Activated T-cell treated with anti-CD3 and anti-CD28 coated beads for 48 hours (primary cell): ENCODE results near the gene RAI2.
"Not testable (repeated sequence)": the region's sequence is repeated elsewhere in the genome, so short reads cannot be mapped to it uniquely, and the experiment has no call there.

Experiments
- DNase-seq: peaks from one replicate; pipeline ENCODE4 v3.0.0-alpha.2; 2020; ENCODE audit warnings: low read depth

RAI2 gene

GRCh38 chrX:17828171-17828570 is 32.9 kb downstream of the RAI2 start:
- DNase-seq, result no peak

GRCh38 chrX:17826609-17827496 is 34.2 kb downstream of the RAI2 start:
- no peak for DNase-seq

- no peak for DNase-seq
Measured at GRCh38 chrX:17824980-17825379, 36.1 kb downstream of the RAI2 start.

- no peak for DNase-seq
Measured at GRCh38 chrX:17822351-17822750, 38.7 kb downstream of the RAI2 start.

DNA sequence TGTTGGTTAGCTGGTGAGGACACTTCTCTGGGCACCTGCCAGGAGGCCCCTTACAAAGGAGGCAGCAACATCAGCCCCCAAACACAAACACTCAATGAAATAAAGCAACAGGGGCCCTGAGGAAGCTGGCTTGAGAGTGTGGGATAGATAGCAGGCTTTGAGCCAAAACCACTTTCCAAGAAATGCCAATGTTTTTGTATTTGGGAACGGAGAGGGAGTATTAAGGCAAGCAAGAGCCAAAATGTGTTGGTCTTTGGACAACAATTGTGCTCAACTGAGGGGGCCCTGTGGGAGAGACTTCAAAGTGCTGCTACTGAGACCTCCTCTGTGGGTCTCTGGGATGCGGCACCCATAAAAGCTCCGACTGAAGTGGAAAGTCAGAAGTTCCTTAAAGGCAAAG is 41.0 kb downstream of the RAI2 start:
- no peak for DNase-seq

DNA sequence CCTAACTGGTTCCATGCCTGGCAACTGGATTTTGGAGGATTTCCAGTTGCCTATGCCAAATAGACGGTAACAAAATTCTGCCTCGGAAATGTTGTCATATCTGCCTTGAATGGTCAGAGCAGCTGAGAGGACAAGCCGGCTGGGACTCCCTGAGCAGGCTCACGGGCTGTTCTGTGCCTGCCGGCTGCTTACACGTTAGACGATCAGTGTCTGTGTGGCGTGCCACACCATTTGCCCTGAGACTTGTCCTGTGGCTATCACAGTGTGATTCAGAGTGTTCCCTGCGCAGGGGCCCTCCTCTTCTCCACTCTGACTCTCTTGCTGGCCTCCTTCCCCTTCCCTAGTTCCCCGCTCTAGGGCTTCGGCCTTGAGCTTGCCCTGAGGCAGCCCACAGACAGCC is 42.4 kb downstream of the RAI2 start:
- DNase-seq, result no peak

- no peak for DNase-seq
Measured at GRCh38 chrX:17817251-17817650, 43.8 kb downstream of the RAI2 start.

DNA sequence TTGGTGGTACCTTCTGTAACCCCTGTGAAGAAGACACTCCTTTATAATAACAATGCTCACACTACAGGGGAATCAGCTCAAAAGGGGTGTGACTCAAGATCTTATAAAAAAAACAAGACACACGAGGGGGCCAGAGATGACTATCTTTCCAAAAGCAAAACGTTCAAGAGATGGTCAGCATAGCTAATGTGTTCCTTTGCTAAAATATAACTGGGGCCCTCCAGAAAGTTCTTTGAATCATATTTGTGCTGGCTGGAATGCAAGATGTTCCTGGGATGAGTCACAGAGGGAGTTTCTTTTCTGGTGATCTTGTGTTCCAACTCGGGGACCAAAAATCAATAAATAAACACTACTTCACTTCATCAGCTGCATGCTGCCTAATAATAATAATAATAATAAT is 46.5 kb downstream of the RAI2 start:
- no peak for DNase-seq

GRCh38 chrX:17814059-17814458 is 47.0 kb downstream of the RAI2 start:
- no peak for DNase-seq

DNA sequence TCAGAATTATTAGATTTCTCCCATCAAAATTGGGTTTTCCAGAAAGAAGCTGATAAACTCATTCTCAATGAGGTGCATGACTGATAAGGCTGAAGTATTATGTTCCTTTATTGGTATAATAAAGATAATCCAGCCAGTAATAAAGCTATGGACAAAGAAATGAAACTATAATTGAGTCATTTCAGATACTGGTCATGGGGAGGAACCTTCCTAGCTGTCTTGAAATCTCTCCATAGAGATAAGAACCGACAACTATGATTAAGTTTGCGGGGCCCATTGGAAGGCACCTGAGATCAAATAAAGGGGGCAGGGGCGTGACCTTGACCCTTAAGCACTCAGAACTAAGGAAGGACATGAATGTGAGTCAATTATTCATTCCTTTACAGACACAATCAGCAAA is 47.8 kb downstream of the RAI2 start:
- DNase-seq, result no peak

- DNase-seq, result no peak
Measured at GRCh38 chrX:17812763-17813162, 48.3 kb downstream of the RAI2 start.

GRCh38 chrX:17809984-17810383 is 51.1 kb downstream of the RAI2 start:
- no peak for DNase-seq

DNA sequence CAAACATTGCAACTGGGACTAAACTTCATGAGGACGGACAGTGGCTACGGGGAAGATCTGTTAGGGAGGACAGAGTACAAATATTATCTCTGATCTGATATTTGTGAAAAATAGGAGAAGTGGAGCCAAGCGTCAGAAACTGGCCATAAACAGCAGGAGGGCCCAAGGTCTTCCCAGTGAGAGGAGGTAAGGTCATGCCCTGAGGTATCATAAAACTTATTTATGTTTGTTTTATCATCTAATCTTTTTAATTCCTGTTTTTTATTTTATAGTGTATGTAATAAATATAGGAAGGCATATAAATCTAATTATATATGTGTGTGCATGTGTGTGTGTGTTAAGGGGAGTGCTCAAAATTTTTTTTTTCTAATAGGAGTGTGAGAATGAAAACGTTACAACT is 51.8 kb downstream of the RAI2 start:
- no peak for DNase-seq

DNA sequence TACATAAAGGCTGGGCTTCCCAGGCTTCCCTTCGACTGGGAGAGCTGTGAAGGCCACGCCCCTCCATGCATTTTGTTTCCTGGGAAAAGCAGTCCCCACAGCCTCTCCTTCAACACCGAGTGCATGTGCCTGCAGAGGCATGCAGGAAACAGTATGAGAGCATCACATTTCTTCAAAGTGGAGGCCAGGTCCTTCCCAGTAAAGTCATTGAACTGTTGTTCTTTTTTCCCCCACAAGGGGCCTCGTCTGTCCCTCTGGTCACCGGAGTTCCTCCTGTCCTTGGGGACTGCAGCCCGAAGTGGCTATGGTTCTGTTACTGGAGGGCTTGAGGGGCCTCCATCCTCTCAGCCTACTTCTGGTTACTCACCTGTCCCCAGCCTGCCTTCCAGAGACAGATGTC is 56.0 kb downstream of the RAI2 start:
- DNase-seq, result no peak

- DNase-seq, result no peak
Measured at GRCh38 chrX:17803449-17803848, 57.6 kb downstream of the RAI2 start.

GRCh38 chrX:17802756-17803155 is 58.3 kb downstream of the RAI2 start:
- DNase-seq, result no peak

DNA sequence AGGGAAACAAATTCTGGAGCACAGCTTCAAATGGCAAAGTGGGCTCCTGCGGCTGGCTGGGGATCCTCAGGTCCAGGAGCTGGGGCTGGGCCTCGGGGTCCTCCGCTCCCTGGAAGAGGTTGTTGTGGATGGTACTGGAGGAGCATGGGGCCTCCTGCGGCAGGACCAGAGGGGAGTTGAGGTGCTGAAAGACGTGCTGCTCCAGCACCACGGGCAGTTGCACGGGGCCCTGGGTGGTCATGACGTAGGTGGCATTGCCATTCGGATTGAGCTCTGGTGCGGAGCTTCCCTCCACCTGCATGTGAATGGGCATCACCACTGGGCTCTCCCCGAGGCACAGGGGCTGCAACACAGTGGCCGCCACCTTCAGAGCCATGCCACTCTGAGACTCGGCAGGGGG is 59.7 kb downstream of the RAI2 start:
- no peak for DNase-seq

DNA sequence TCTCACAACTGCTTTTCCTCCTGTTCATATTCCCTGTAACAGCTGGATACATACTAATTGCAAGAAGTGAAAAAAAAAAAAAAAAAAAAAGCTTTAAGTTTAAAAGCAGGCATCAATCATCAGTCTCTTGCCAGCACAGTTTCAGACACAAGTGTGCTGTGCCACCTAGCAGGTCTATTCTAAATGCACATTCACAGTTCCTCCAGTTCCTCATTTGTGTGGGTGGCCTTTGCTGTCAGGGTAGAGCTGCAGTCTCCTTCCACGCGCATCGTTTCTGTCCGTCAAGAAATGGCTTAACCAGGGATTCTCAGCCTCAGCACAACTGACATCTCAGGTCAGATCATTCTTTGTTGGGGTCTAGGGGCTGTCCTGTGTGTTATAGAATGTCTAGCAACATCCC is 62.2 kb downstream of the RAI2 start:
- DNase-seq, result no peak

- no peak for DNase-seq
Measured at GRCh38 chrX:17792826-17793225, 68.3 kb downstream of the RAI2 start.

- no peak for DNase-seq
Measured at GRCh38 chrX:17788956-17789562, 72.0 kb downstream of the RAI2 start.

DNA sequence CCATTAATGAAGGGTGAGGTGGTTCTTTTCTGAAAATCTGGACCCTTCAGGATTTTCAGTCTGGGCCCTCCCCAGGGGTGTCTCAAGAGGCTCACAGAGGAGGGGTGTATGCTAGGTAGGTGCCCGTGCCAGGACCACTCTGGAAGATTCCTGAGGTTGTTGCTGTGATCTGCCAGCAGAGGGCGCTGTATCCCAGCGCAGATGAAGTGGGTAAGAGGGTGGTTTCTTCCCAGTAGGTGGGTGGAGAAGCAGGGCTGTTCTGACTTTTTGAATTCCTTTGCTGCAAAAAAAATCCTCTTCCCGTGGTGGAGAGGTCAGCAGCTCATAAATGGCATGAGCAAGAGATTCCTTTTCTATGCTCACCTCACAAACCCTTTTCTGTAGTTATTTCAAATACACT is 72.7 kb downstream of the RAI2 start:
- peak; percentile 12 for DNase-seq

- no peak for DNase-seq
Measured at GRCh38 chrX:17787557-17787956, 73.5 kb downstream of the RAI2 start.

GRCh38 chrX:17786554-17787347 is 74.3 kb downstream of the RAI2 start:
- not testable (repeated sequence) for DNase-seq
